GM12872 (cell line): ENCODE data around the gene CD300A.

ENCODE experiments used
- TF ChIP-seq, protein P1 (sequence below): IDR thresholded peaks from 3 replicates; pipeline ENCODE4 v1.5.1; 2011; ENCODE audit warnings: low read depth, mild to moderate bottlenecking, low read length, moderate library complexity; ENCODE audit not compliant: insufficient read depth

Gene CD300A

GRCh38 chr17:74427763-74428153 is 38.7 kb upstream of the CD300A start:
- TF ChIP-seq, protein P1, sequence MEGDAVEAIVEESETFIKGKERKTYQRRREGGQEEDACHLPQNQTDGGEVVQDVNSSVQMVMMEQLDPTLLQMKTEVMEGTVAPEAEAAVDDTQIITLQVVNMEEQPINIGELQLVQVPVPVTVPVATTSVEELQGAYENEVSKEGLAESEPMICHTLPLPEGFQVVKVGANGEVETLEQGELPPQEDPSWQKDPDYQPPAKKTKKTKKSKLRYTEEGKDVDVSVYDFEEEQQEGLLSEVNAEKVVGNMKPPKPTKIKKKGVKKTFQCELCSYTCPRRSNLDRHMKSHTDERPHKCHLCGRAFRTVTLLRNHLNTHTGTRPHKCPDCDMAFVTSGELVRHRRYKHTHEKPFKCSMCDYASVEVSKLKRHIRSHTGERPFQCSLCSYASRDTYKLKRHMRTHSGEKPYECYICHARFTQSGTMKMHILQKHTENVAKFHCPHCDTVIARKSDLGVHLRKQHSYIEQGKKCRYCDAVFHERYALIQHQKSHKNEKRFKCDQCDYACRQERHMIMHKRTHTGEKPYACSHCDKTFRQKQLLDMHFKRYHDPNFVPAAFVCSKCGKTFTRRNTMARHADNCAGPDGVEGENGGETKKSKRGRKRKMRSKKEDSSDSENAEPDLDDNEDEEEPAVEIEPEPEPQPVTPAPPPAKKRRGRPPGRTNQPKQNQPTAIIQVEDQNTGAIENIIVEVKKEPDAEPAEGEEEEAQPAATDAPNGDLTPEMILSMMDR, result no peak

DNA sequence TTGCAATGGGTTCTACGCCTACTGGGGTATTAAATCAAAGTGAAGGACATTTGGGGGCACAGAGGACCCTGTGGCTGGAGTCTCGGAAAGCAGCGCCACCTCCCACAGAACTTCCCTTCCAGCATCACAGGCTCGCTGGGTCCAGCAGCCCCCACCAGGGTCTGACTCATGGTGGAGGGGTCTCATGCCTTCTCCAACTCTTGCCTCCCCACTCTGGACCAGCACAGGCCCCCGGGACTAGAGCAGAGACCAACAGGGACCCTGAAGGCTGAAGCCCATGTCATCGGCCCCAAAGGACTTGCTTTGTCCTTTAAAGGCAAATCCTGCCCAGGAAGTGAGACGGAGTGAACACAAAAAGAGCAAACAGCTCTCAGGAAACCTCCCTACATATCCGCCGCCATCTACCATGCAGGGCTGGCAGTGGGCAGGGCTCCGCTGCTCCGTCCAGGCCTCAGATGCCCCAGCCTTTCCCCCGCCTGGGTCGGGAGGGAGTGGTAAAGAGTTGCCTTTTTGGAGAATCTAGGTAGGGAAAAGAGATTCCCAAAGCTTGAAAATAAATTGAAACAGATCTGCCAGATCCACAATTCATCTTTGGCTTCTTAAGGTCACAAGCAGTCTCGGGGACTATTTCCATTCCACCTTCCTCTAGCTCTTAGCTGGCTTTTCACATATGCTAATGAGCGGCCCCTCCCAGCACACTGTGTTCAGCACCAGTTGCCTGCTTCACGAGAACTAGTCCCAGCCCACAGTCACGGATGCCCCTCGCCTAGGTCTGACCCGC is 36.6 kb upstream of the CD300A start:
- TF ChIP-seq, protein P1, result no peak

GRCh38 chr17:74430385-74430705 is 36.1 kb upstream of the CD300A start:
- TF ChIP-seq, protein P1, result no peak

GRCh38 chr17:74430706-74431567 is 35.5 kb upstream of the CD300A start:
- TF ChIP-seq, protein P1, result no peak

DNA sequence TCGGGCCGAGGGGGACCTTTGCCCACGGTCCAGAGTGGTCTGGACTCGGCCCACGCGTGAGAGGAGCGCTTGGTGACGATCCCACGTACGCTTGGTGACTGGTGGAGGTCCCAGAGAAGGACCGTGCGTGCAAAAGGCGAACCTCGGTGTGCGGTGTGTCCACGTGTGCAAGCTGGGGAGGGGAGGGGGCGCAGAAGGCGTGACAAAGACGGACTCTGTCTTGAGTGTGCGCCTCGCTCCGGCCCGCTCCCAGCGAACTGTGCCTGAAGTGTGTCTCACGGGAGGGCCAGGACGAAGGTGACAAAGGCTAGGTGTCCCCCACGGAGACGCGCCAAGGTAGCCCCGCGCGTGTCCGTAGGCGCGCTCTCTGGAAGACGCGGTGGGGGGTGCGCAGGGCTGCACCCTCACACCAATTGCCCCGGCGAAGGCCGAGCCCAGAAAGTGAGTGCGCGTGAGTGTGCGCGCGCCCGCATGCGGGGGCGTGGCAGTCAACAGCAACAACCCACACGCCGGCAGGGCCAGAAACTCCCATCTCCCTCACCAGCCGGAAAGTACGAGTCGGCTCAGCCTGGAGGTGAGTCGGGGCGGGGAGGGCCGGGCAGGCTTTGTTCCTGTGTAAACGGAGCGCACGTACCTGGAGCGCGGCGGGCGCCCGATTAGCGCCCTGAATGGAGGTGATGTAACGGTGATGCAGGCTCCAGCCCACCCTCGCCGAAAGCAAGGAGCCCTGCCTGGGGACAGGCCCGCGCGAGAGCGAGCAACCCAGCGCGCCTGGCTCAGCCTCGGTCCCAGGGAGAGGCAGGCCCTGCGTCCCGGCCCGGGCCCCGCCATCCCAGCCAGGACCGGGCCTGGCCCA is 34.6 kb upstream of the CD300A start, which contains the start of gene GPRC5C:
Gene GPRC5C (plus strand): TSS at position 521 of the 856 bp plus-strand sequence. CDS start 7,689 bp downstream, outside the sequence.
- TF ChIP-seq, protein P1, result no peak

GRCh38 chr17:74432424-74432690 is 34.1 kb upstream of the CD300A start:
- TF ChIP-seq, protein P1, result no peak
